ENCODE data around the gene DRG2.

Gene DRG2

DNA sequence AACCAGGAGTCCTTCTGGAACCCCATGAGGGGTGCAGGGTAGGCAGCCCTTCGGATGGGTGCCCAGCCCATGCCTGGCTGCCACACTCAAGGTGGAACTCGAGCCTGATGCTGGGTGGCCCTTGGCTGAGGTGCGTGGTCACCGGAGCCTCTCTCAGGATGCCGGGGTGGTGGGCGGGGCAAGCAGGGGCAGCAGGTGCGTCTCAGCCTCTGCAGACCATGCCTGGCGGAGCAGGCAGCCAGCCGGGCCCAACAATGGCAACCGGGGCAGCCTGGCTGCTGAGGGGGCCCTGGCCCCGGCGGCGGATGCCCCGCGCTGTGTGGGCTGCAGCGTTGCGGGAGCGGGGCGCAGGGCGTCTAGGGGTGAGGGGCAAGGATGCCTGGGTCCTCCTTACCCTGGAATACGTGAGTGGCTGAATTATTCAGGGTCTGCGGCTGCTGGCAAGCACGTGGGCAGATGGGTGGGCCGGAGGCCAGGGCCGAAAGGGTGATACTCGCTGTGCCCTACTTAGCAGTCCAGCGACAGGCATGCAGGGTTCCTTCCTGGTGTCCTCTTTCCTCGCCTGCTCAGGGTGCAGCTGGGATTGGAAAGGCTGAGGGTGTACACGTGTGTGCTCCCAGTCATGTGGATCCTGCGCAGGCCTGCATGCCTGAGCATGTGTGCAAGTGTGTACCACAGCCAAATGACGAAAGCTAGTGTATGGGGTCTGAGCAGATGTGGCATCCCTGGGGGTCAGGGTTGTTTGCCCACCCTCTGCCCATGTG lies 35.4 kb downstream of the DRG2 start:
- DNase-seq (ENCODE audit: low spot score), result no peak
- TF ChIP-seq, protein P1, sequence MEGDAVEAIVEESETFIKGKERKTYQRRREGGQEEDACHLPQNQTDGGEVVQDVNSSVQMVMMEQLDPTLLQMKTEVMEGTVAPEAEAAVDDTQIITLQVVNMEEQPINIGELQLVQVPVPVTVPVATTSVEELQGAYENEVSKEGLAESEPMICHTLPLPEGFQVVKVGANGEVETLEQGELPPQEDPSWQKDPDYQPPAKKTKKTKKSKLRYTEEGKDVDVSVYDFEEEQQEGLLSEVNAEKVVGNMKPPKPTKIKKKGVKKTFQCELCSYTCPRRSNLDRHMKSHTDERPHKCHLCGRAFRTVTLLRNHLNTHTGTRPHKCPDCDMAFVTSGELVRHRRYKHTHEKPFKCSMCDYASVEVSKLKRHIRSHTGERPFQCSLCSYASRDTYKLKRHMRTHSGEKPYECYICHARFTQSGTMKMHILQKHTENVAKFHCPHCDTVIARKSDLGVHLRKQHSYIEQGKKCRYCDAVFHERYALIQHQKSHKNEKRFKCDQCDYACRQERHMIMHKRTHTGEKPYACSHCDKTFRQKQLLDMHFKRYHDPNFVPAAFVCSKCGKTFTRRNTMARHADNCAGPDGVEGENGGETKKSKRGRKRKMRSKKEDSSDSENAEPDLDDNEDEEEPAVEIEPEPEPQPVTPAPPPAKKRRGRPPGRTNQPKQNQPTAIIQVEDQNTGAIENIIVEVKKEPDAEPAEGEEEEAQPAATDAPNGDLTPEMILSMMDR (IDR thresholded peaks at IDR 0.05; ENCODE audit: extremely low read depth, insufficient read depth, missing control alignments), result no peak
- in situ Hi-C loops (cut with MboI; ENCODE audit: low pct_unique_long_range_greater_than_20kb, low sequenced_read_pairs, unreplicated experiment), result no loop called here

DNA sequence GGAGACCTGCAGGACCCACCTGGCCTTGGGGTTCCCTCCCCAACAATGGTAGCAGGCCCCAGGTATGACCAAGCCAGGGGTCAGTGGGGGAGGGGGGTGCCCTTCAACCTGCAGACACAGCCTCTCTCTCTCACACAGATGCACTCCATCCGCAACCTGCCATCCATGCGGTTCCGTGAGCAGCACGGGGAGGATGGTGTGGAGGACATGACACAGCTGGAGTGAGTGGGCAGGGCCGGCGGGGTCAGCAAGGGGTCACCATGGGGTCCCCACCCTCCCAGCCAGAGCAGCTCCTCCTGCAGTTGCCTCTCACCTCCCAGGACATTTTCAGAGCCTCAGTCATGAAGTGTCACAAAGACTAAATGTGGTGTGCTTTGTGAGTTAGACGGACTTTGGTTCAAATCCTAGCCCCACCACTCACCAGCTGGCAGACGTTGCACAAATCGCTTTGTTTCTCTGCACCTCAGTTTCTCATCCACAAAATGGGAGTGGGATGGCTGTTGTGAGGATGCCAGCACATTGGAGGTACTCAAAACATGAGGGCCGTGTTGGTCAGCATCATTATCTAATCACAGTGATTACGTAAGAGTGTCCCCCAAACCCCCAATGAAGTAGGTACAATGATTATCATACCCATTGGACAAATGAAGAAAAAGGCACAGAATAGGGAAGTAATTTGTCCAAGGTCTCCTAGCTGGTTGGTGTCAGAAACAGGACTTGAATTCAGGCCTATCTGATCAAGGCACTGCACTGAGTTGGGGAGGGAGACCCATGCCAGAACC lies 36.8 kb downstream of the DRG2 start:
- in situ Hi-C loops (cut with MboI; ENCODE audit: low pct_unique_long_range_greater_than_20kb, low sequenced_read_pairs, unreplicated experiment), result no loop called here

DNA sequence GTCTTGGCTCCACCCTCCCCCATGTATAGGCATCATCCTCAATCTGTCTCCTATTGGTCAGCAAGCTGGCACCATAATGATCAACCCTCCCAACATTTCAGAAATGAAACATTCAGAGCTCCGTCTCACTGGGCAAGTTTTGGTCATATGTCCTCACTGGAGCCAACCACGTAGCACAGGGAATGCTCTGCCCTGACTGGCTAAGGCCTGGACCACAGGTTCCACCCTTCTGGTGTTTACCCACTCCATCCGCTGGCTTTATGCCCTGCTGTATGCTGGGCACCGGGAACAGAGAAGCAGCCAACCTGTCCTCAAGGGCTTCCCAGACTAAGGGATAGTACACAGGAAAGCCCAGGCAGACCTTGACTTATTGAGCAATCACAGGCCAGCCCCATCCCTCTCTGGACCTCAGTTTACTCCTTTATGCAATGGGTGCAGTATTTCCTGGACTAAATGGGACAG lies 41.3 kb downstream of the DRG2 start:
- TF ChIP-seq, protein P1 (IDR thresholded peaks at IDR 0.05; ENCODE audit: extremely low read depth, insufficient read depth, missing control alignments), result no peak
- in situ Hi-C loops (cut with MboI; ENCODE audit: low pct_unique_long_range_greater_than_20kb, low sequenced_read_pairs, unreplicated experiment), result no loop called here
- no peak for DNase-seq (ENCODE audit: low spot score)

More for the DNA sequence above, 36.8 kb downstream of the DRG2 start:
- TF ChIP-seq, protein P1 (IDR thresholded peaks at IDR 0.05; ENCODE audit: extremely low read depth, insufficient read depth, missing control alignments), result no peak
- DNase-seq (ENCODE audit: low spot score), result no peak

DNA sequence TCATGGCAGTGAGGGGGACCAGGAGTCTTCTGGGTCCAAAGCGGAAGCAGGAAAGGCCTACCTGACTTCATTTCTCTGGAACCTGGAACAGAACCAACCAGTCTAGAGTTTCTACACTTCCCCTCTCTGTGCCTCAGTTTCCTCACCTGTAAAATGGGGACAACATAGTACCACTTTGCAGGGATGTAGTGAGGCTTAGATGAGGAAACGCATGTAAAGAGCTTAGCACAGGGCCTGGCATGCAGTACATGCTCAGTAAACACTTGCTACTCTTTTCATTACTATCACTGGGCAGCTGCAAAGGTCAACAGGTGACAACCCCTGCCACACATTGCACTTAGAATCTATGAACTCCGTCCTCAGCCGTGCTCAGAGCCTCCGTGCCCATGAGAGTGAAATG lies 45.0 kb downstream of the DRG2 start:
- DNase-seq (ENCODE audit: low spot score), result no peak
- TF ChIP-seq, protein P1 (IDR thresholded peaks at IDR 0.05; ENCODE audit: extremely low read depth, insufficient read depth, missing control alignments), result no peak
- in situ Hi-C loops (cut with MboI; ENCODE audit: low pct_unique_long_range_greater_than_20kb, low sequenced_read_pairs, unreplicated experiment), result no loop called here

DNA sequence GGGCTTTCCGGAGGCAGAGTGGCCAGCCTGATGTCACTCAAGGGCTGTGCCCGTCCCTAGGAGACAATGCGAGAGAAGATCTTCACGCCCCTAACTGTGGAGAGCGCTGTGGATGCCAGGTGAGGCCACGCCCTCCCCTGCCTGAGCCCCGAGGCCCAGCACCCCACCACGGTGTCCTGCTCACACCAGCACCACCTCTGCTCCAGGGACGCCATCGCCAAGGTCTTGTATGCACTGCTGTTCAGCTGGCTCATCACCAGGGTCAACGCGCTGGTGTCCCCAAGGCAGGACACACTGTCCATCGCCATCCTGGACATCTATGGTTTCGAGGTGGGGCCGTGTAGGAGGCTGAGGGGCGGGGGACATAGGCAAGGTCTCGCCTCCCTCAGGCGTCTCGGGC lies 48.6 kb downstream of the DRG2 start:
- TF ChIP-seq, protein P1 (IDR thresholded peaks at IDR 0.05; ENCODE audit: extremely low read depth, insufficient read depth, missing control alignments), result no peak
- DNase-seq (ENCODE audit: low spot score), result no peak
- in situ Hi-C loops (cut with MboI; ENCODE audit: low pct_unique_long_range_greater_than_20kb, low sequenced_read_pairs, unreplicated experiment), result no loop called here

DNA sequence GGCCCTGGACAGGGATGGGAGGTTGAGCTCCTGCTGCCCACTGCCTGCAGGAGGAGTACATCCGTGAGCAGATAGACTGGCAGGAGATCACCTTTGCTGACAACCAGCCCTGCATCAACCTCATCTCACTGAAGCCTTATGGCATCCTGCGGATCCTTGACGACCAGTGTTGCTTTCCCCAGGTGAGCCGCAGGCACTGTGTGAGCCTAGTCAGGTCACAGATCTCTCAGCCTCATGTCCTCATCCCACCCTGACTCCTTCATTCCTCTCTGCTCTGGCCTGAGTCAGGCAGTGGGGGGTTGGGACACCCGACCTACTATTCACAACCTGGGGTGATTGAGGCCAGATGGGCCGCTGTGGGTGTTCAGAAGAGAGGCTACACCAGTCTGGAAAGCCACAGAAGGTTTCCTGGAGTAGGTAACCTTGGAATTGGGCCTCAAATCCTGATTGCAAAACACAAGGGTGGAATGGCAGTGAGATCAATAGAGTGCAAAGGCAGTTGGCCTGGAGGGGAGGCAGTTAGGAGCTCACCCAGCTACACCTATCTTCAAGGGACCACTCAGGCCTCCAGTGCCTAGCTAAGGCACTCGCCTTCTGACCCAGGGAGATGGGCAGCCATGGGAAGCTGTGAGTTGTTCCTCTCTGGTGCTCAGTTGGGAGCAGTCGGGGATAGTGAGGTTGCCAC lies 50.5 kb downstream of the DRG2 start:
- no peak for DNase-seq (ENCODE audit: low spot score)
- in situ Hi-C loops (cut with MboI; ENCODE audit: low pct_unique_long_range_greater_than_20kb, low sequenced_read_pairs, unreplicated experiment), result no loop called here
- TF ChIP-seq, protein P1 (IDR thresholded peaks at IDR 0.05; ENCODE audit: extremely low read depth, insufficient read depth, missing control alignments), result no peak

All from GM13977 (cell line).